GM21737 (cell line): ENCODE measurements around the gene JAZF1.

ENCODE experiments used
- ATAC-seq: cut with Tn5 transposase; IDR thresholded peaks from one replicate; pipeline ENCODE4 v1.9.1; 2021; ENCODE audit warnings: mild to moderate bottlenecking, moderate library complexity; ENCODE audit not compliant: unreplicated experiment

The JAZF1 gene

GRCh38 chr7:27799212-27799611 is 381.4 kb downstream of the JAZF1 start:
- no peak for ATAC-seq

- ATAC-seq: no peak
Observed at GRCh38 chr7:27795977-27796376, 384.6 kb downstream of the JAZF1 start.

GRCh38 chr7:27793780-27794179 is 386.8 kb downstream of the JAZF1 start:
- ATAC-seq: no peak

- no peak for ATAC-seq
Observed at GRCh38 chr7:27788437-27788836, 392.2 kb downstream of the JAZF1 start.

- no peak for ATAC-seq
Observed at GRCh38 chr7:27784399-27785053, 396.1 kb downstream of the JAZF1 start.

- no peak for ATAC-seq
Observed at GRCh38 chr7:27782849-27783248, 397.7 kb downstream of the JAZF1 start.

GRCh38 chr7:27781188-27781587 is 399.4 kb downstream of the JAZF1 start:
- ATAC-seq: no peak
